ENCODE data around the gene NRDC. TPM values are rescaled to one million over a fixed set of nuclear protein-coding genes. Genes with fewer than 3 reads are reported as not detected.

The NRDC gene
- total and polyA plus RNA-seq, 2 experiments from 2014 or later, result 129 to 217 TPM

GRCh38 chr1:51768971-51769588 is 109.4 kb downstream of the NRDC start:
- Mint-ChIP-seq H3K27ac (no peak overlapping the region), H3K4me3 (no peak overlapping the region), H3K9me3 (no peaks in the 10 kb centered on the region), H3K4me1 (no peaks in the 10 kb centered on the region), H3K36me3 (ENCODE audit: low read depth) (peaks cover 44% of the 10 kb centered on the region), H3K27me3 (ENCODE audit: insufficient read depth, low read depth, poor library complexity) (no peaks in the 10 kb centered on the region)
- no peak overlapping the region for H3K4me3 ChIP-seq
- H4K20me1 ChIP-seq (replicated peaks; ENCODE audit: insufficient read depth), result no peaks in the 10 kb centered on the region
- H3K79me2 ChIP-seq (replicated peaks; ENCODE audit: insufficient read depth), result no peaks in the 10 kb centered on the region
- H2AFZ ChIP-seq, result no peak overlapping the region
- TF ChIP-seq, protein P1, sequence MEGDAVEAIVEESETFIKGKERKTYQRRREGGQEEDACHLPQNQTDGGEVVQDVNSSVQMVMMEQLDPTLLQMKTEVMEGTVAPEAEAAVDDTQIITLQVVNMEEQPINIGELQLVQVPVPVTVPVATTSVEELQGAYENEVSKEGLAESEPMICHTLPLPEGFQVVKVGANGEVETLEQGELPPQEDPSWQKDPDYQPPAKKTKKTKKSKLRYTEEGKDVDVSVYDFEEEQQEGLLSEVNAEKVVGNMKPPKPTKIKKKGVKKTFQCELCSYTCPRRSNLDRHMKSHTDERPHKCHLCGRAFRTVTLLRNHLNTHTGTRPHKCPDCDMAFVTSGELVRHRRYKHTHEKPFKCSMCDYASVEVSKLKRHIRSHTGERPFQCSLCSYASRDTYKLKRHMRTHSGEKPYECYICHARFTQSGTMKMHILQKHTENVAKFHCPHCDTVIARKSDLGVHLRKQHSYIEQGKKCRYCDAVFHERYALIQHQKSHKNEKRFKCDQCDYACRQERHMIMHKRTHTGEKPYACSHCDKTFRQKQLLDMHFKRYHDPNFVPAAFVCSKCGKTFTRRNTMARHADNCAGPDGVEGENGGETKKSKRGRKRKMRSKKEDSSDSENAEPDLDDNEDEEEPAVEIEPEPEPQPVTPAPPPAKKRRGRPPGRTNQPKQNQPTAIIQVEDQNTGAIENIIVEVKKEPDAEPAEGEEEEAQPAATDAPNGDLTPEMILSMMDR (conservative IDR thresholded peaks at IDR 0.05; ENCODE audit: low read depth in 2 of 2), result peak; percentile 71 to 95
- TF ChIP-seq ETS1 (IDR thresholded peaks at IDR 0.05), result no peak
- H3F3A ChIP-seq (replicated peaks; ENCODE audit: low read depth), result no peaks in the 10 kb centered on the region
- no peaks in the 10 kb centered on the region for H3K27me3 ChIP-seq (ENCODE audit: insufficient read depth)
- DNase-seq (ENCODE audit: low spot score) (peak; percentile 80), ATAC-seq (peak; percentile 79)
- no peak overlapping the region for H3K27ac ChIP-seq (ENCODE audit: low read depth)
- no peak overlapping the region for H3K4me2 ChIP-seq
- H3K9me2 ChIP-seq (ENCODE audit: insufficient read depth), result no peaks in the 10 kb centered on the region
- no peaks in the 10 kb centered on the region for H3K4me1 ChIP-seq (ENCODE audit: insufficient read depth)
- H3K36me3 ChIP-seq (ENCODE audit: insufficient read depth), result peaks cover 15% of the 10 kb centered on the region

DNA sequence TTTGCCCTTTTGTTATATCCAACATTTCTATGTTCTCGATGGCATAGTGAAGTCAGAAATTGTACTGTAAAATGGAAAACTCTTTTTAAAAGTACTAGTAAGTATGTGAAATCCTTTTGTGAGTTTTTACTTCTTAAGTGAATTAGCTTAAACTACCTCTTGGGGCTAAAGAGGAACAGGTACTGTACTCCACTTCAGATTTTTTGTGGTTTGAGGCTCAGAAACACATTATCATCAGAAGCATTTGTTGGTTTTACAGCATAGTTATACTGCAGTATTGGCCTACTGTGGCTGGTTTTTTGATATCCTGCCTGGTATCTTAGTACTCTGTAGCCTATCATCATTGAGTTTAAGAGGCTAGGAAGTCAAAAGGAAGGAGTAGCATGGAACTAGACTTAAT is 117.2 kb downstream of the NRDC start:
- Histone ChIP-seq H2AFZ (no peak overlapping the region), H3K27ac (ENCODE audit: low read depth) (no peak overlapping the region), H3K4me3 (no peak overlapping the region), H3K79me2 (replicated peaks; ENCODE audit: insufficient read depth) (no peaks in the 10 kb centered on the region), H3K36me3 (ENCODE audit: insufficient read depth) (peaks cover 7% of the 10 kb centered on the region), H4K20me1 (replicated peaks; ENCODE audit: insufficient read depth) (no peaks in the 10 kb centered on the region), H3K27me3 (ENCODE audit: insufficient read depth) (no peaks in the 10 kb centered on the region), H3K4me1 (ENCODE audit: insufficient read depth) (no peaks in the 10 kb centered on the region), H3K9me2 (ENCODE audit: insufficient read depth) (no peaks in the 10 kb centered on the region), H3K4me2 (no peak overlapping the region), H3F3A (replicated peaks; ENCODE audit: low read depth) (no peaks in the 10 kb centered on the region)
- TF ChIP-seq STAT1 (IDR thresholded peaks at IDR 0.05; ENCODE audit: unreplicated experiment), result no peak
- TF ChIP-seq JUNB (IDR thresholded peaks at IDR 0.05; ENCODE audit: unreplicated experiment), result no peak
- TF ChIP-seq, protein P1 (conservative IDR thresholded peaks at IDR 0.05; ENCODE audit: low read depth in 2 of 2), result no peak
- no peak for TF ChIP-seq NANOG (IDR thresholded peaks at IDR 0.05; ENCODE audit: borderline replicate concordance)
- no peak for TF ChIP-seq REST (IDR thresholded peaks at IDR 0.05; ENCODE audit: unreplicated experiment)
- TF ChIP-seq EZH2 (IDR thresholded peaks at IDR 0.05; ENCODE audit: low read depth, unreplicated experiment), result no peak
- TF ChIP-seq EZH2phosphoT487 (IDR thresholded peaks at IDR 0.05; ENCODE audit: unreplicated experiment), result no peak
- no peak for TF ChIP-seq CREB1 (CRISPR knock-in tag; IDR thresholded peaks at IDR 0.05; ENCODE audit: low read depth)
- no peak for TF ChIP-seq POLR2AphosphoS5 (IDR thresholded peaks at IDR 0.05; ENCODE audit: low read depth)
- H3K4me1 Mint-ChIP-seq, result no peaks in the 10 kb centered on the region
- no peak overlapping the region for H3K4me3 Mint-ChIP-seq
- no peak for DNase-seq (ENCODE audit: low spot score)
- no peak overlapping the region for H3K27ac Mint-ChIP-seq
- no peak for ATAC-seq
- no peaks in the 10 kb centered on the region for H3K27me3 Mint-ChIP-seq (ENCODE audit: insufficient read depth, low read depth, poor library complexity)
- peaks cover 11% of the 10 kb centered on the region; the same call in 2 of the 3 replicates for H3K36me3 Mint-ChIP-seq (ENCODE audit: low read depth)
- no peaks in the 10 kb centered on the region for H3K9me3 Mint-ChIP-seq

Measured in GM23338 (cell line).